ENCODE measurements around the gene VIPR1.
"Not testable (repeated sequence)": the region's sequence is repeated elsewhere in the genome, so short reads cannot be mapped to it uniquely, and the experiment has no call there.

VIPR1 gene

DNA sequence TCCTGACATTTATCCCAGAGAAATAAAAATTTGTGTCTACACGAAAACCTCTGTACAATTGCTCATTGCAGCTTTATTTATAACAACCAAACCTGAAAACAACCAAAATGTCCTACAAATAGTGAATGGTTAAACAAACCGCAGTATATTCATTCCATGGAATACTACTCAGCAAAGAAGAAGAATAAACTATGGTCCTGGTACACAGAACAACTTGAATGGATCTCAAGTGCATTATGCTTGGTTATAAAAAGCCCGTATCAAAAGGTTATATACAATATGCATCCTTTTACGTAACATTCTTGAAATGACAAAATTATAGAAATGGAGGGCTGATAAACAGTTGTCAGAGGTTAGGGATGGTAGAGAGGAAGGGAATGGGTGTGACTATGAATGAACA is 75.6 kb downstream of the VIPR1 start:
- H2BK120ac ChIP-seq (ENCODE audit: low read depth, low read length) = no peak overlapping the region
- no peak overlapping the region for H3K18ac ChIP-seq (ENCODE audit: low read length)
- H3K36me3 ChIP-seq (ENCODE audit: control insufficient read depth, insufficient read depth, low read length) = no peaks in the 10 kb centered on the region
- H3K27me3 ChIP-seq (ENCODE audit: insufficient read depth, low read length, poor library complexity) = no peaks in the 10 kb centered on the region
- no peak overlapping the region for H2BK5ac ChIP-seq (ENCODE audit: low read length)
- no peak overlapping the region for H3K23ac ChIP-seq (ENCODE audit: low read length)
- H3K79me1 ChIP-seq (ENCODE audit: low read length) = peaks cover 5% of the 10 kb centered on the region
- H3K4me2 ChIP-seq (ENCODE audit: low read length) = no peak overlapping the region
- no peak overlapping the region for H2AK5ac ChIP-seq (ENCODE audit: low read length)
- no peak overlapping the region for H3K4me3 ChIP-seq (ENCODE audit: low read length)
- DNase-seq = no peak
- no peak overlapping the region for H4K8ac ChIP-seq (ENCODE audit: low read depth, low read length)
- no peak overlapping the region for H3K27ac ChIP-seq (ENCODE audit: low read depth, low read length)
- no CpG with 5 or more reads among the region's 4 CpGs for WGBS (ENCODE audit: extremely low coverage, insufficient coverage, low lambda C conversion rate)
- H4K5ac ChIP-seq (ENCODE audit: low read length) = no peak overlapping the region
- peaks cover 6% of the 10 kb centered on the region for H3K79me2 ChIP-seq (ENCODE audit: control insufficient read depth, insufficient read depth, low read length)
- no peak overlapping the region for H2BK15ac ChIP-seq (replicated peaks; ENCODE audit: low read depth)
- no peak overlapping the region for H3K4ac ChIP-seq (ENCODE audit: low read depth, low read length)
- no peak overlapping the region for H3K56ac ChIP-seq (ENCODE audit: low read length)
- no peaks in the 10 kb centered on the region for H3K4me1 ChIP-seq (ENCODE audit: control insufficient read depth, low read depth, low read length)
- H3K9ac ChIP-seq (ENCODE audit: low read length) = no peak overlapping the region

DNA sequence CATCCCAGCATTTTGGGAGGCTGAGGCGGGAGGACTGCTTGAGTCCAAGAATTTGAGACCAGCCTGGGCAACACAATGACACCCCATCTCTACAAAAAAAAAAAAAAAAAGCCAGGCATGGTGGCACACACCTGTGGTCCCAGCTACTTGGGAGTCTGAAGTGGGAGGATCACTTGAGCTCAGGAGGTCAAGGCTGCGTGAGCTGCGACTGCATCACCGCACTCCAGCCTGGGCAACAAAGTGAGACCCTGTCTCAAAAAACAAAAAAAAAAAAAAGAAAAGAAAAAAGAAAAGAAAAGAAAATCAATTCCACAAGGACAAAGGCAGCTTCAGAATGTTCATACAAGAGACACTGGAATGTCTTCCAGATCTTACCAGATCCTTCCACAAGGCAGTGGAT is 76.9 kb downstream of the VIPR1 start:
- H3K4ac ChIP-seq (ENCODE audit: low read depth, low read length); H3K9ac ChIP-seq (ENCODE audit: low read length); H3K4me2 ChIP-seq (ENCODE audit: low read length); H3K27ac ChIP-seq (ENCODE audit: low read depth, low read length); H3K4me3 ChIP-seq (ENCODE audit: low read length); H4K8ac ChIP-seq (ENCODE audit: low read depth, low read length); H3K56ac ChIP-seq (ENCODE audit: low read length); H2BK5ac ChIP-seq (ENCODE audit: low read length); H2AK5ac ChIP-seq (ENCODE audit: low read length); H2BK15ac ChIP-seq (replicated peaks; ENCODE audit: low read depth); H2BK120ac ChIP-seq (ENCODE audit: low read depth, low read length); H3K27me3 ChIP-seq (ENCODE audit: insufficient read depth, low read length, poor library complexity); DNase-seq; H3K79me2 ChIP-seq (ENCODE audit: control insufficient read depth, insufficient read depth, low read length); H4K5ac ChIP-seq (ENCODE audit: low read length); H3K4me1 ChIP-seq (ENCODE audit: control insufficient read depth, low read depth, low read length); H3K18ac ChIP-seq (ENCODE audit: low read length); H3K36me3 ChIP-seq (ENCODE audit: control insufficient read depth, insufficient read depth, low read length); H3K23ac ChIP-seq (ENCODE audit: low read length); H3K79me1 ChIP-seq (ENCODE audit: low read length): not testable (repeated sequence)
- no CpG with 5 or more reads among the region's 4 CpGs for WGBS (ENCODE audit: extremely low coverage, insufficient coverage, low lambda C conversion rate)

DNA sequence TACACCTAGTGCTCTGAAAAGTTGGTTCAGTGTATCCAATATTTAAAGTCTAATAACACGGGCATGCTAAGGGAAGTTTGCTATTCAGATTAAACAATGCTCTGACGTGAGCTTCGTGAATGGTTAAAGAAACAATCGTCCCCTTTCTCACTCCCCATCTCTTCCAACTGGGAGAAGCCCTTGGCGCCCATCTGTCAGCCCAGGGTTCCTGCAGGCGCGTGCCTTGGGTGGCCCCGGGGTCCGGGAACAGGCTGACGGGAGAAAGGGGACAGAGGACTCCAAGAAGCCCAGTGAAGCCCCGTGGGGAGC is 78.9 kb downstream of the VIPR1 start:
- Histone ChIP-seq H2BK5ac (ENCODE audit: low read length) (no peak overlapping the region), H3K36me3 (ENCODE audit: control insufficient read depth, insufficient read depth, low read length) (no peaks in the 10 kb centered on the region), H3K4me2 (ENCODE audit: low read length) (peak overlapping the region; percentile 67), H3K27ac (ENCODE audit: low read depth, low read length) (peak overlapping the region; percentile 91), H2BK15ac (replicated peaks; ENCODE audit: low read depth) (no peak overlapping the region), H3K4ac (ENCODE audit: low read depth, low read length) (peak overlapping the region; percentile 70), H3K27me3 (ENCODE audit: insufficient read depth, low read length, poor library complexity) (no peaks in the 10 kb centered on the region), H4K5ac (ENCODE audit: low read length) (no peak overlapping the region), H3K4me1 (ENCODE audit: control insufficient read depth, low read depth, low read length) (no peaks in the 10 kb centered on the region), H3K9ac (ENCODE audit: low read length) (peak overlapping the region; percentile 90), H3K56ac (ENCODE audit: low read length) (peak overlapping the region; percentile 93), H3K79me1 (ENCODE audit: low read length) (peaks cover 5% of the 10 kb centered on the region), H3K79me2 (ENCODE audit: control insufficient read depth, insufficient read depth, low read length) (peaks cover 6% of the 10 kb centered on the region), H3K23ac (ENCODE audit: low read length) (peak overlapping the region; percentile 48), H3K4me3 (ENCODE audit: low read length) (peak overlapping the region; percentile 63), H2AK5ac (ENCODE audit: low read length) (no peak overlapping the region), H2BK120ac (ENCODE audit: low read depth, low read length) (no peak overlapping the region), H3K18ac (ENCODE audit: low read length) (peak overlapping the region; percentile 73), H4K8ac (ENCODE audit: low read depth, low read length) (peak overlapping the region; percentile 42)
- no CpG with 5 or more reads among the region's 11 CpGs for WGBS (ENCODE audit: extremely low coverage, insufficient coverage, low lambda C conversion rate)
- no peak for DNase-seq

DNA sequence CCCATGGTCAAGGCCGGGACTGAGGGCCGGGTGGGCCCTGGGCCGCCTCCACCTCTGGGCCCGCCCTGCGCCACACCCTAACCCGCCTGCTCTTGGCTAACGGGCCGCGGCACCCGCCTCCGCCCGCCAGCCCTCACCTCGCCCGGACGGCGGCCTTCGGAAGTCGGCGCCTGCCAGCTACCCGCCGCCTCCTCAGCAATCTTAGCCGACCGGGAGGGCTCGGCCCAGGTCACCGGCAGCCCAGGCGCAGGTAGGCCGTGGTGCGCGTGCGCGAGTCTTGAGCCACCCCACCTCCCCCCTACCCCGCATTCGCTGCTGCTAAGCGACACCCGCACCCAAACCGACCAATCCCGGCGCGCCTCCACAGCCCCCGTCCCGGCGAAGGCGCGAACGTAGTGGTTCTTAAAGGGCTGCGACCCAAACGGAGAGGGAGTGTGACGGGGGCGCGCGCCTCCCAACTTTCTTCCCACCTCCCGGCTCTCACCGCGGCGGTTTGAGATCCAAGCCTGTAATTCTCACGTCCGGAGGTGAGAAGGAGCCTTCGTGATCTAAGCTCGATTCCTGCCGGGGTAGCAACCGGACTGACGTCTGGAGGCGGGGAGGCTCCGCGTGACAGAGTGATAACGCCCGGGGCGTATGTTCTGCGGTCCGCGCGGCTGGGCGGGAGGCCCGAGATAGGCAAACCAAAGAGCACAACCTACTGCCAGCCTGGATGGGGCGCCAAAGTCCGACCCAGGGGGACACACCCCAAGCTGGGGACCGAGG is 79.4 kb downstream of the VIPR1 start, which contains the start of gene SEC22C:
Gene SEC22C, minus strand, starts transcription at position 259 of the 765 bp plus-strand sequence. CDS start 12,921 bp downstream, outside the sequence.
- no peaks in the 10 kb centered on the region for H3K27me3 ChIP-seq (ENCODE audit: insufficient read depth, low read length, poor library complexity)
- no peaks in the 10 kb centered on the region for H3K36me3 ChIP-seq (ENCODE audit: control insufficient read depth, insufficient read depth, low read length)
- no peak within 1 kb of the TSS for H4K5ac ChIP-seq (ENCODE audit: low read length)
- peak within 1 kb of the TSS; percentile 93 for H3K56ac ChIP-seq (ENCODE audit: low read length)
- H3K9ac ChIP-seq (ENCODE audit: low read length) = peak within 1 kb of the TSS; percentile 90
- peak within 1 kb of the TSS; percentile 91 for H3K27ac ChIP-seq (ENCODE audit: low read depth, low read length)
- peak within 1 kb of the TSS; percentile 73 for H3K18ac ChIP-seq (ENCODE audit: low read length)
- no peaks in the 10 kb centered on the region for H3K4me1 ChIP-seq (ENCODE audit: control insufficient read depth, low read depth, low read length)
- H4K8ac ChIP-seq (ENCODE audit: low read depth, low read length) = peak within 1 kb of the TSS; percentile 42
- no peak within 1 kb of the TSS for H2AK5ac ChIP-seq (ENCODE audit: low read length)
- H2BK15ac ChIP-seq (replicated peaks; ENCODE audit: low read depth) = no peak within 1 kb of the TSS
- peaks cover 5% of the 10 kb centered on the region for H3K79me1 ChIP-seq (ENCODE audit: low read length)
- peak within 1 kb of the TSS; percentile 77 for H3K4me2 ChIP-seq (ENCODE audit: low read length)
- peak within 1 kb of the TSS; percentile 63 for H3K4me3 ChIP-seq (ENCODE audit: low read length)
- H2BK5ac ChIP-seq (ENCODE audit: low read length) = no peak within 1 kb of the TSS
- H3K79me2 ChIP-seq (ENCODE audit: control insufficient read depth, insufficient read depth, low read length) = peaks cover 6% of the 10 kb centered on the region
- H2BK120ac ChIP-seq (ENCODE audit: low read depth, low read length) = no peak within 1 kb of the TSS
- peak; percentile 98 for DNase-seq
- H3K23ac ChIP-seq (ENCODE audit: low read length) = peak within 1 kb of the TSS; percentile 48
- WGBS (ENCODE audit: extremely low coverage, insufficient coverage, low lambda C conversion rate) = no CpG with 5 or more reads among the region's 77 CpGs
- peak within 1 kb of the TSS; percentile 70 for H3K4ac ChIP-seq (ENCODE audit: low read depth, low read length)

DNA sequence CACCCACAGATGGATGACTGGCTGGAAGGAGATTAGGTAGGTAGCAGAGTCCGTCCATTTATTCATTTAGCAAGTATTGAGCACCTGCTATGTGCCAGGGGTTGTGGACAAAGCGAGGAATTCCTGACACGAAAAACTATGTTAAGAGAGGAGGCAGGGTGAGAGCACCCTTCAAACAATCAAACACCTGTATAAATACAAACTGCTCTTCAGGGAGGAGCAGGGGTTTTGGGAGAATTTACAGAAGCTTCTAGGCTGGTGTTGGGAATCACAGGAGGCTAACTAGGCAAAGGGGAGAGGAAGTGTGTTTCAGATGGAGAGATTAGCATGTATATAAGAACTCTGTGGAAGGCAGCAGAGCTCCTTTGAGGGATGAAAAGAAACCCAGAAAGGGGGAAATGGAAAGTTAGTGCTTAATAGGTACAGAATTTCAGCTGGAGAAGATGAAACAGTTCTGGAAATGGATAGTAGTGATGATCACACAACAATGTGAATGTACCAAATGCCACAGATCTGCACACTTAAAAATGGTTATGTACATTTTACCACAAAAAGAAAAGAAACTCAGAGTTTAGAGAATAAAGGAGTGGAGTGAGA is 80.1 kb downstream of the VIPR1 start:
- Histone ChIP-seq H3K4me1 (ENCODE audit: control insufficient read depth, low read depth, low read length) (no peaks in the 10 kb centered on the region), H3K79me2 (ENCODE audit: control insufficient read depth, insufficient read depth, low read length) (peaks cover 4% of the 10 kb centered on the region), H3K4ac (ENCODE audit: low read depth, low read length) (no peak overlapping the region), H3K9ac (ENCODE audit: low read length) (peak overlapping the region; percentile 80), H3K27ac (ENCODE audit: low read depth, low read length) (peak overlapping the region; percentile 42), H3K18ac (ENCODE audit: low read length) (no peak overlapping the region), H2BK5ac (ENCODE audit: low read length) (no peak overlapping the region), H3K4me2 (ENCODE audit: low read length) (peak overlapping the region; percentile 77), H4K8ac (ENCODE audit: low read depth, low read length) (no peak overlapping the region), H3K36me3 (ENCODE audit: control insufficient read depth, insufficient read depth, low read length) (no peaks in the 10 kb centered on the region), H2BK15ac (replicated peaks; ENCODE audit: low read depth) (no peak overlapping the region), H4K5ac (ENCODE audit: low read length) (no peak overlapping the region), H3K4me3 (ENCODE audit: low read length) (peak overlapping the region; percentile 63), H2BK120ac (ENCODE audit: low read depth, low read length) (no peak overlapping the region), H3K56ac (ENCODE audit: low read length) (peak overlapping the region; percentile 81), H3K27me3 (ENCODE audit: insufficient read depth, low read length, poor library complexity) (no peaks in the 10 kb centered on the region), H2AK5ac (ENCODE audit: low read length) (no peak overlapping the region), H3K23ac (ENCODE audit: low read length) (no peak overlapping the region), H3K79me1 (ENCODE audit: low read length) (peaks cover 4% of the 10 kb centered on the region)
- WGBS (ENCODE audit: extremely low coverage, insufficient coverage, low lambda C conversion rate) = no CpG with 5 or more reads among the region's 3 CpGs
- DNase-seq = no peak
